Vagina (tissue), 2 donors: ENCODE data around the gene MEMO1. TPM values are rescaled to one million over a fixed set of nuclear protein-coding genes. Genes with fewer than 3 reads are reported as not detected.
"Not testable (repeated sequence)": the region's sequence is repeated elsewhere in the genome, so short reads cannot be mapped to it uniquely, and the experiment has no call there.

Experiments used
- DNase-seq, 2 donors: peaks; one replicate each; pipeline ENCODE4 v3.0.0-alpha.2; 2017; ENCODE audit errors: extremely low spot score in 2 of 2
- H3K27ac ChIP-seq: fragments of 200-600 bp; sonication (generic); one replicate; pipeline ENCODE4 v1.5.1; 2019
- H3K27me3 ChIP-seq: fragments of 200-600 bp; sonication (generic); one replicate; pipeline ENCODE4 v1.5.1; 2019
- H3K36me3 ChIP-seq, 2 donors: fragments of 200-600 bp; sonication (generic); one replicate each; pipeline ENCODE4 v1.5.1; 2017 to 2019
- H3K4me1 ChIP-seq: fragments of 200-600 bp; sonication (generic); one replicate; pipeline ENCODE4 v1.5.1; 2019
- H3K4me3 ChIP-seq, 2 donors: fragments of 200-600 bp; sonication (generic); 1 replicate in 1 of 2; 2 replicates in 1 of 2; pipeline ENCODE4 v1.5.1; 2016 to 2019
- H3K9me3 ChIP-seq: fragments of 200-600 bp; sonication (generic); one replicate; pipeline ENCODE4 v1.5.1; 2019
- CTCF ChIP-seq, 3 experiments: fragments of 450-650 bp in 2 of 3; fragments of 200-600 bp in 1 of 3; sonication (generic) in 1 of 3; IDR thresholded peaks; one replicate each; pipeline ENCODE4 v1.5.1; 2017 to 2019; ENCODE audit warnings: antibody characterized with exemption in 3 of 3, mild to moderate bottlenecking in 2 of 3, moderate library complexity in 2 of 3
- POLR2A ChIP-seq, 2 donors: fragments of 450-650 bp; IDR thresholded peaks; one replicate each; pipeline ENCODE4 v1.6.1; 2017; ENCODE audit warnings: antibody characterized with exemption in 2 of 2, mild to moderate bottlenecking in 2 of 2, moderate library complexity in 2 of 2
- POLR2AphosphoS5 ChIP-seq, 2 donors: sonication (generic); formaldehyde crosslinking; IDR thresholded peaks; one replicate each; pipeline ENCODE4 v1.9.0; 2017; ENCODE audit warnings: antibody characterized with exemption in 2 of 2, mild to moderate bottlenecking in 2 of 2, low read depth in 1 of 2; ENCODE audit not compliant: insufficient read depth in 1 of 2
- intact Hi-C: fragments of 100-400 bp; cut with DNase I; formaldehyde crosslinking; loops from one replicate; pipeline ENCODE4 v1.15.1; 2023
- total RNA-seq: library from RNA; depleted of rRNA; stranded (reverse); fragments of >200 nt; gene quantifications from one replicate; pipeline ENCODE4 v1.2.3, GENCODE V29; 2016

The MEMO1 gene
- total RNA-seq, 1 donor from 2014 or later, result 36.3 TPM

GRCh38 chr2:31877008-31877407, 133.8 kb downstream of the MEMO1 start:
- Histone ChIP-seq H3K4me3 (no peak overlapping the region), H3K36me3 (no peaks in the 10 kb centered on the region), H3K4me1 (no peaks in the 10 kb centered on the region), H3K9me3 (no peaks in the 10 kb centered on the region), H3K27ac (no peak overlapping the region), H3K27me3 (no peaks in the 10 kb centered on the region)
- TF ChIP-seq CTCF (IDR thresholded peaks at IDR 0.05) (no peak), POLR2AphosphoS5 (IDR thresholded peaks at IDR 0.05; ENCODE audit: insufficient read depth in 1 of 2, low read depth in 1 of 2) (no peak), POLR2A (IDR thresholded peaks at IDR 0.05) (no peak)
- intact Hi-C loops, result no loop called here
- DNase-seq, result no peak

DNA sequence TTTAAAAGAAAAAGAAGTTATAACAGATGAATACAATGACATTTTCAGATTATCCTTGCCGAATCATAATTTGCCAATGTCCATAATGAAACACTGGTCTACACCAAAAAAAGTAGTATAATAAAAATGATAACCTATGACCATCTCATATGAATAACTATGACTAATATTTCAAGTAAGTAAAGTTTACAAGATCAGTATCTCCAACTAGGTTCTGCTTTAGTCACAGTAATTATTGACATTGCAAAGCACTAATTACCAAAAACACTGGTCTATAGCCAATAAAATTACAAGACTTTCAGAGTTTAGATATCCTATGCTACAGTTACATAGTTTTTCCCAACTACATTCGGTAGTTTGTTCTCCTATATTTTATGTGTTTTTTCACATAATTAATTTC, 136.7 kb downstream of the MEMO1 start:
- Histone ChIP-seq H3K9me3 (no peaks in the 10 kb centered on the region), H3K27me3 (no peaks in the 10 kb centered on the region), H3K27ac (no peak overlapping the region), H3K36me3 (no peaks in the 10 kb centered on the region), H3K4me1 (no peaks in the 10 kb centered on the region), H3K4me3 (no peak overlapping the region)
- no peak for TF ChIP-seq CTCF (IDR thresholded peaks at IDR 0.05)
- no peak for TF ChIP-seq POLR2AphosphoS5 (IDR thresholded peaks at IDR 0.05; ENCODE audit: insufficient read depth in 1 of 2, low read depth in 1 of 2)
- TF ChIP-seq POLR2A (IDR thresholded peaks at IDR 0.05), result no peak
- no peak for DNase-seq
- intact Hi-C loops, result no loop called here

DNA sequence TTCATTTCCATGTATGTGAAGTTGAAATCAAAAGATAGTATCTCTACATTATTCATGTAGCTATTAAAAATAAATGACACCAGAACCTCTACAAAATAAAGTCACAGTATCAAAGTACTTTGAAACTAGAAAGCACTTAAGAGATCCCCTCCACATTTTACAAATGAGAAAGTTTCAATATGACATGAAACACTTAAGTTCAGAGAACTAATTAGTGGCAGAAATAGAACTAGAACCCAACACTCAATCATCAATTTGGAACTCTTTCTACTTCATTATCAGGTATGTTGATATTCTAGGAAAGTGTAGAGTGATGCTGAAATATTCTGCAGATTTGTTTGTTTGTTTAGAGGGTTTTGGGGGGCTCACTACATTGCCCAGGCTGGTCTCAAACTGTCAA, 145.6 kb downstream of the MEMO1 start:
- no peaks in the 10 kb centered on the region for H3K36me3 ChIP-seq
- H3K27ac ChIP-seq, result no peak overlapping the region
- intact Hi-C loops, result no loop called here
- no peak for TF ChIP-seq CTCF (IDR thresholded peaks at IDR 0.05)
- no peak for TF ChIP-seq POLR2AphosphoS5 (IDR thresholded peaks at IDR 0.05; ENCODE audit: insufficient read depth in 1 of 2, low read depth in 1 of 2)
- TF ChIP-seq POLR2A (IDR thresholded peaks at IDR 0.05), result no peak
- H3K4me1 ChIP-seq, result no peaks in the 10 kb centered on the region
- DNase-seq, result no peak
- no peaks in the 10 kb centered on the region for H3K9me3 ChIP-seq
- no peak overlapping the region for H3K4me3 ChIP-seq
- no peaks in the 10 kb centered on the region for H3K27me3 ChIP-seq

DNA sequence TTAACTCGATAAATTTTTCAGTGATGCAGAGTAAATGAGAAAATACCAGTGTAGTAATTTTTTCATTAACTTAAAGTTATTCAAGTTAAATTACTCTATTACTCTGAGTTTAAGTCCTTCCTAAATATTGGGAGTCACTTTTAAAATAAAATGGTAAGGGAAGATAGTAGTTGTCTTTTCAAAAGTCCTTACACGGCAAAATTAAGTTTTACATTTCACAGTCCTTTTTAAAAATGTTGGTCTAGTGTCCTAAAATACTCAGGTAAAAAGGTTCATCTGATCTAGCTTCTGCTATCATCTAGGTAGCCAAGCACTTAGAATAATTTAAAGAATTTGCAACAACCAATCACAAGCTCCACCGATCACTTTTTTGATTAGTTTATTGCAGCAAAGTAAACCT, 146.9 kb downstream of the MEMO1 start:
- H3K27me3 ChIP-seq, result no peaks in the 10 kb centered on the region
- H3K27ac ChIP-seq, result no peak overlapping the region
- H3K36me3 ChIP-seq, result no peaks in the 10 kb centered on the region
- intact Hi-C loops, result no loop called here
- no peaks in the 10 kb centered on the region for H3K9me3 ChIP-seq
- no peak for TF ChIP-seq POLR2AphosphoS5 (IDR thresholded peaks at IDR 0.05; ENCODE audit: insufficient read depth in 1 of 2, low read depth in 1 of 2)
- no peak for TF ChIP-seq POLR2A (IDR thresholded peaks at IDR 0.05)
- no peak for TF ChIP-seq CTCF (IDR thresholded peaks at IDR 0.05)
- no peak for DNase-seq
- H3K4me3 ChIP-seq, result no peak overlapping the region
- H3K4me1 ChIP-seq, result no peaks in the 10 kb centered on the region

GRCh38 chr2:31863015-31863656, 147.7 kb downstream of the MEMO1 start:
- intact Hi-C loops, DNase-seq, H3K36me3 ChIP-seq, H3K4me1 ChIP-seq, H3K4me3 ChIP-seq, H3K27me3 ChIP-seq, H3K27ac ChIP-seq, H3K9me3 ChIP-seq: not testable (repeated sequence)
